Activated T-helper 1 cell treated with anti-CD3 and anti-CD28 coated beads, Interleukin-2, amount 50 U/mL, for 16 hours (primary cell): Measurements from ENCODE around the gene SEC16A.

Experiments used
- DNase-seq, 2 donors: peaks; one replicate each; pipeline ENCODE4 v3.0.0-alpha.2; 2020; ENCODE audit warnings: low read depth in 1 of 2, low spot score in 1 of 2

The SEC16A gene

GRCh38 chr9:136504512-136505348, 21.9 kb upstream of the SEC16A start:
- DNase-seq, result no peak

- no peak for DNase-seq
Measured at GRCh38 chr9:136502940-136503550, 20.2 kb upstream of the SEC16A start.

GRCh38 chr9:136502196-136502595, 19.4 kb upstream of the SEC16A start:
- no peak for DNase-seq

DNA sequence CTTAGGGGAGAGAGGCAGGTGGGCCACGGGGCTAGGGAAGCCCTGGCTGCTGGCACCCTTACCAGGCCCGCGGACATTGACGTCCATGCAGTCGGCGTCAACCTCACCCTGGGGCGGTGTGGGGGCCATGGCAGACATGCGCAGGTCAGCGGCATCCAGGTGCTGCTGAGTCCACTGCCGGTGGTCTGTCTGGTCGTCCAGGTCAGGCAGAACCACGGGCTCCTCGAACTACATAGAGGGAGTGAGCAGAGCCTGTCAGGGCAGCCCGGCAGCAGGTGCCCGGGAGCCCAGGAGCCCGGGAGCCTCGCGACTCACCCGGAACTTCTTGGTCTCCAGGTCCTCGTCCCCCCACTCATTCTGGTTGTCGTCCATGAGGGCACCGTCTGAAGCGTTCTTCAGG, 18.8 kb upstream of the SEC16A start:
- no peak for DNase-seq

DNA sequence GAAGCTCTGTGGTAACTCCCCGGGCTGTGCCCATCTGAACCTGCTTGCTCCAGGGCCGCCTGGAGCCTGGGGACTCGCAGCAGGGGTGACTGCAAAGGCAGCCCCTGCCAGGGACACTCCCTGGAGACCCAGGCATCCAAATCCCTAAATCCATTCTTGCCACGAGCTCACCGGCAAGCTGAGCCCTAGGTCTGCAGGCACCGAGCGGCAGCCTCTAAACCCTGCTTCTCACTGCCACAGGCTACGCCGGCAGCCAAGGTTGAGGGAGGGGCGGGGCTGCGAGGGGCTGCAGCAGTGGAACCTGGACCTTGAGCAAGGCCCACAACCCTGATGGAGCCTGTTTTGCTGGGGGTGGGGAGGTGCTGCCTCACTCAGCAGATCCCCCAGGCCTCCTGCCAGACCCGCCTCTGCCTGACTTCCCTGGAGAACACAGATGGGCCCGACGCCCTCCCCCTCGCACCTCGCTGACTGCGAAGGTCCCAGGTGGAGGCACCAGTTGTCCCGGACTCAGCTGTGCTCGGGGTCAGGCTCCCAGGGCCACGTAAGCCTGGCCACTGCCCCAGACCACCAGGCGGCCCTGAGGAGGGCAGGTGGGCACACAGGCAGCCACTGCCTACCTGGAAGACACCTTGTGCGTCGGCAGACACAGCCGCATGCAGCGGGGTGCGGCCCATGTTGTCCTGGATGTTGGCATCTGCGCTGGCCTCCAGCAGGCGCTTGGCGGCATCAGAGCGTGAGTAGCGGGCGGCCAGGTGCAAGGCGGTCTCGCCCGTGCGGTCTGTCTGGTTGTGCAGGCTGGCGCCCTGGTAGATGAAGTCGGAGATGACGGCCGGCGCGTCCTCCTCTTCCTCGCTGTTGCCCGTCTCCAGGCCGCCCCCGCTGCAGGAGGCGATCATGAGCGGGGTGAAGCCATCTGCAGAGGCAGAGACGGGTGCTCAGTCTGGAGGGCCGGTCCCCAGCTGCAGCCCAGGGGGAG, 17.4 kb upstream of the SEC16A start:
- DNase-seq, result no peak

DNA sequence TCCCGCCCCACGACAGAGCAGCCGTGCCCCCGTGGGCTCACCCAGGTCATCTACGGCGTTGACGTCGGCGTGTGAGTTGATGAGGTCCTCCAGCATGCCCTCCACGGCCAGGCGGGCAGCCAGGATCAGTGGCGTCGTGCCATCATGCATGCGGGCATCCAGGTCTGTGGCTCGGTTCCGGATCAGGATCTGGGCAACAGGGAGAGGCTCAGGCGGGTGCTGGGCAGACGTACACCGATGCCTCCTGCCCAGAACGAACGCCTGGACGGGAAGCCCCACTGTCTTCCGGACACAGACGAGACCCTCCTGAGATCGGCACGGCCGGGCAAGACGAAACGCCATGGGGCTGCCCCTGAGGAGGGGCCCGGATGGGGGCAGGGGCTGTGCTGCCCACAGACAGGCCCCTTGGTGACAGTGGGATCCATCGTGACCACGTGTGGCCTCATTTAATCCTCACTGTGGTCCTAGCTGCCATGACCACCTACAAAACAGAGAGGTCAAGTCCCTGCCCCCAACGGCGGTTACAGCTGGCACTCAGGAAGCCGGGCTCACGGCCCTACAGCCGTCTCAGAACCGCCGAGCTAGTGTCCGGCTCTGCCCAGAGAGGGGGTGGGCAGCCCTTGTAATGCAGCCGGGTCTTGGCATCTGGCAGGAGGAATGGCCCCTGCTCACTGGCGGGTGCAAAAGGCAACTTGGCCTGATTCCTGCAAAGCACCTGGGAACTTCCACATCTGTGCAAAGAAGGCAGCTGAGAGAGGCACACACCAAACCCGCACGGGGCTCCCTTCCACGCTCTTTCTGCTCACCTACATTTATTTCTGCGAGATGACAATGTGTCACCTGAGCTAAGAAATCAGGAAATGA, 16.5 kb upstream of the SEC16A start:
- DNase-seq, result no peak

DNA sequence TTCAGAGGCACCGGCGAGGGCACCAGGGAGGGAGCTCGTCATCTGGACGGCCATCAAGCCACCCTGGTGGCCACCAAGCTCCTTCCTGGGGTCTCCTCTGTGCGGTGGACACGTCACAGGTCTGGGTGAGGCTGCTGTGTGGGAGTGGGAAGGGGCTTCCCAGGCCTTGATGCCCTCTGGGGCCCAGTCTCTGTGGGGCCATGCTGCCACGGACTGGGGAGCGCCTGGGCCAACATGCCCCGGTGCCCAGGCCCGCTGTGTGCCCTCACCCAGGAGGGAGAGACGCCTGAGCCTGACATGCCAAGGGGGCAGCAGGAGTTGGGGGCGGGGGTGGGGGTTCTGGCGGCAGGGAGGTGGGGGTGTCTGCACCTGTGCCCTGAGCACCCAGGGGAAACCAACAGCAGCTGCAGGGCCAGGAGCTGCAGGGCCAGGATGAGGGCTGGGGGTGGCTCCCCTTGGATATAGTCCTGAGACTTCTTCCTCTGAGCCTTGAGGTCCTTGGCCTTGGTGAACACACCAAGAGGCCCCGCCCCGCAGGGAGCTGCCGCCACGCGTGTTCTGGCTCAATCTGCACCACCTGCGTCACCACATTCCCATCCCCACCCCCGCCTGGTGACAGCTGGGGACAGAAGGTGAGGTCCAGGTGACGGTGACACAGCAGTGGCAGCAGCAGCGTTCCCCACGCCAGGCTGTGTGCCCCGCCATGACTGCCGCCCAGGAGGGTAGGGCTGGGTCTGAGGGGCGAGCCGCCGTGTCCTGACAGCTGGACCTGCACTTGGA, 15.3 kb upstream of the SEC16A start:
- DNase-seq, result no peak

- DNase-seq, result no peak
Measured at GRCh38 chr9:136496801-136497620, 14.2 kb upstream of the SEC16A start.

DNA sequence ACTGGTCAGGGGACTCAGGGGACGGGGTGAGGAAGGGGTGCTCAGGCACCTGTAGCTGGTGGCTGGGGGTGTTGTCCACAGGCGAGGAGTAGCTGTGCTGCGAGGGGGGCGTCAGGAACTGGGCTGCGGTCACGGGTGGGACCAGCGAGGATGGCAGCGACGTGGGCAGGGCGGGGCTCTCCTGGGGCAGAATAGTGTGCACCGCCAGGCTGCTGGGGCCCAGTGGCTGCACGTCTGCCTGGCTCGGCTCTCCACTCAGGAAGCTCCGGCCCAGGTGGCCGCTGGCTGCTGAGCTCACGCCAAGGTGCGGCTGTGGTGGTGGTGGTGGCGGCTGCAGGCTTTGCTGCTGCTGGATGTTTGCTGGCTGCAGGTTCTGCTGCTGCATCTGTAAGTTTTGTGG, 13.3 kb upstream of the SEC16A start:
- DNase-seq, result no peak

GRCh38 chr9:136495238-136495800, 12.5 kb upstream of the SEC16A start:
- no peak for DNase-seq

DNA sequence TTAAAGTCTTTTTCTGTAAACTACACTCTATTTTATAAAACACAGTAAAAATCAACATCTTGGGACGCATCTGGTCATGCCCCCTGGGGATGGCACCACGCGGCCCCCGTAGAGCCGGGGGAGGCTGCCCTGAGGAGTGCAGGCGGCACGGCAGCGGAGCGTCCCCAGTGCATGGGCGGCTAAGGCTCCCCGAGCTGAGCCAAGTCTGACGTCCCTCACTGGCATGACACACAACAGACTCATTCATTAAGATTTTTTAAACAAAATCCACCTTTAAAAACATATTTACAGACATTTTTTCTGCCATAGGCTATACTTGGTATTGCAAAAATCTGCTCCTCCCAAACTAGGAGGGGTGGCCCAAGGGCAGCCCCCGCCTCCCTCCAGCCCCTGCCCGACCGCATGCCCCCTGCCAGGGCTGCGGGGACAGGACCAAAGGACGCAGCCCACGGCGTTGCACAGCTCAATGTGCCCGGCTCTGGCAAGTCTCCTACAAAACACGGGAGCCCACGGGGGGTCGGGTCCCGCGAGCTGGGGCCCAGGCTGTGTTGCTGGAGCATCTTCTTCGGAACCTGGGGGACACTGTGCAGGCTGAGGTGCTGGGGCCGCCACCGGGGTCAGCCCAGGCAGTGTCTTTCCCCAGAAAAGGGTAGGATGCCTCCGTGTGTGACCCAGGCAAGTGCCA, 11.8 kb upstream of the SEC16A start:
- no peak for DNase-seq

DNA sequence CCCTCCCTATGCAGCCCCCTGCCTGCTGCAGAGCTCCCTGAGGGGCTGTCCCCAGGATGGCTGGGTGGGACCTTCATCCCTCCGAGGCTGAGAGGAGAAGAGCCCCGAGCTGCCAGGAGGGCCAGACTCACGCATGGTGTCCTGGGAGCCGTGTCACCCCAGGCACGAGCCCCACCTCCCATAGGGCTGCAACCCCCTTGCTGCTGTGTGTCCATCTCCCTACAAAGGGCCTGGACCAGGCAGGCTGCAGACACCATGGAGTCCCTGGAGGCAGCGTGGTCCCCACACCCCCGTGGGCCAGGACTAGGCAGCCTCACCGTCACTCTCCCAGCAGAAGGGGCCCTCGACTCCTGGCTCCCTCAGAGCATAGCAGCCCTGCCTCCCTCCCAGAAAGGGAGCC, 11.2 kb upstream of the SEC16A start:
- no peak for DNase-seq

DNA sequence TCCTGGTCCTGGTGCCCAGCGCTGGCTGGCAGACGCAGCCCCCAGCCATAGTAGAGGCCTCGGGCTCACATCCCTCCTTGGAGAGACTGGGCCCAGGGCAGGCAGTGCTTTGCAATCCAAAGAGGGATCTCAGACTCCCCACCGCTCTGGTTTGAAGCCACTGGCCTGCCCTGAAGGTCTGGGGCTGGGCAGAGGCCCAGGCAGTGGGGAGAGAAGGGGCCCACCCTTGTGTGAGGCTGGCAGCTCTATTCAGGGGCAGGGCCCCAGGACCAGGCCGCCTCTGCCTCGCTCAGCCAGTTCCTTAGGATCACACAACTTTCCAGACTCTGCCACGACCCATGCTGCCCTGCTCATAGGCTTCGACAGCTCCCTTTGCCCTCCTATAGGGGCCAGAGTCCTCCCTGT, 10.7 kb upstream of the SEC16A start:
- no peak for DNase-seq

DNA sequence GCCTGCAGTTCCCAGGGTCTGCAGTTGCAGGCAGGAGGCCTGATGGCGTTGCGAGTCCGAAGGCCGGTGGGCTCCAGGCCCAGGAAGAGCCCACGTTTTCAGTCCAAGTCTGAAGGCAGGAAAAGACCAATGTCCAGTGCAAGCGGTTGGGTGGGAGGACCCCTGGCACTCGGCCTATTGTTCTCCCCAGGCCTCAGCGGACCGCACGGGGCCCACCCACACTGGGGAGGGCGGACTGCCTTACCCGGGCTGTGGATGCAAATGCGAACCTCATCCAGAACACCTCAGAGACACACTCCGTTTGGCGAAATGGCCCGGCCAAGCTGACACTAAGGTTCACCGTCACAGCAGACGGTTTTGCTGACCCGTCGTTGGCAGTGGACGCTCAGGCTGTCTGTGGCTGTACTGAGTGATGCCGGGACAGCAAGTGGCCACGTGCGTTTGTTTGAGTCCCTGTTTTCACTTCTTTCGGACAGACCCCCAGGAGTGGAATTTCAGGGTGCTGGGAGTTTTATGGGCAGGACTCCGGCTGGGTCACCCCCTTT, 10.2 kb upstream of the SEC16A start:
- DNase-seq, result no peak

DNA sequence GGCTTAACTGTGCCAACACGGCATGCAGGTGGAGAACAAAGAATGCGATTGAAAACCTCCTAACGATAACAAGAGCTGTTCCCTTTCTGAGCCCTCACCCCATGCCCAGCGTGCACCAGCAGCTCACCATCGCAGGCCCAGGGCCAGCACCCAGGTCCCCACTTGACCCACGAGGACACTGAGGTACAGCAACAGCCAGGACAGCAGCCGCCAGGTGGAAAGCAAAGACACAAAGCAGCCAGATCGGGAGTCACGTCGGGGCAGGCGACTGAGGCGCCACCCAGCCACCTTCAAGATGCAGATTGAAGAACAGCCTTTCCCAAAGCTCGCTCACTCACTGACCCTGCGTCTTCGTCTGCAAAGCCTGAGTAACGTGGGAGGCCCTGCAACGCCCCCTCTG, 6.9 kb upstream of the SEC16A start:
- DNase-seq, result no peak

- DNase-seq, result peak; percentile 63 to 64
Measured at GRCh38 chr9:136488247-136489214, 5.7 kb upstream of the SEC16A start.

DNA sequence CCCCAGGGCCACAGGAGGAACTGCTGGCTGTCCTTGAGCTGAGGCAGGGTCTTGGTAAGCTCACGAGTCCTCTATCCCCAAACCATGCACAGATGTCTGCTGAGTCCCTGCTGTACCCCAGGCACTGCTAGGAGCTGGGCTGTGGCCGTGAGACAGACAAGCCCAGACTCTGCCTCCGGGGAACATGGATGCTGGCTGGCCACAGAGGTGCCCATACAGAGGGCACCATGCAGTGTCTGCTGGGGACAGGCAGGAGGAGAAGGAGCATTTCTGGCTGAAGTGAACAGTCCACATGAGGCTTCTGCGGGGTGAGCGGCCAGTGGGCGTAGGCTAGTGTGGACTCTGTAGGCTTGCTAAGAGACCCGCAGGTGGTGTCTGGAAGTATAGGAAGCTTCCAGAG, 4.8 kb upstream of the SEC16A start:
- DNase-seq, result no peak
